Inflammatory macrophage (primary cell): ENCODE measurements around the gene LIMA1.
"Not testable (repeated sequence)": the region's sequence is repeated elsewhere in the genome, so short reads cannot be mapped to it uniquely, and the experiment has no call there.

ENCODE experiments used
- DNase-seq, 2 donors: peaks; one replicate each; pipeline ENCODE4 v3.0.0-alpha.2; 2020 to 2022

The LIMA1 gene

GRCh38 chr12:50185301-50185895 lies 97.9 kb downstream of the LIMA1 start:
- no peak for DNase-seq

- no peak for DNase-seq
These were observed 99.1 kb downstream of the LIMA1 start for GRCh38 chr12:50184261-50184660.

- no peak for DNase-seq
These were observed 100.9 kb downstream of the LIMA1 start for GRCh38 chr12:50182461-50182860.

- DNase-seq: no peak
These were observed 101.6 kb downstream of the LIMA1 start for GRCh38 chr12:50181691-50182090.

GRCh38 chr12:50175716-50176026 lies 107.6 kb downstream of the LIMA1 start:
- no peak for DNase-seq

- DNase-seq: peak; percentile 61 to 66
These were observed 108.2 kb downstream of the LIMA1 start for GRCh38 chr12:50174971-50175715.

GRCh38 chr12:50167049-50167828 lies 116.1 kb downstream of the LIMA1 start, which contains the start of gene CERS5:
TSS of gene CERS5 (minus strand) at chr12:50167369. CDS start at chr12:50167297, 72 bp downstream.
- DNase-seq: peak; percentile 98 to 99

- peak; percentile 42 to 70 for DNase-seq
These were observed 116.6 kb downstream of the LIMA1 start for GRCh38 chr12:50166799-50167048.

GRCh38 chr12:50164963-50165362 lies 118.4 kb downstream of the LIMA1 start:
- no peak for DNase-seq

GRCh38 chr12:50162230-50162629 lies 121.1 kb downstream of the LIMA1 start:
- peak in 1 of 2 donors; percentile 3 for DNase-seq

GRCh38 chr12:50160643-50161042 lies 122.7 kb downstream of the LIMA1 start:
- DNase-seq: no peak

- no peak for DNase-seq
These were observed 126.1 kb downstream of the LIMA1 start for GRCh38 chr12:50157259-50157658.

GRCh38 chr12:50156641-50157040 lies 126.7 kb downstream of the LIMA1 start:
- no peak for DNase-seq

- not testable (repeated sequence) for DNase-seq
These were observed 128.4 kb downstream of the LIMA1 start for GRCh38 chr12:50154947-50155346.

GRCh38 chr12:50151047-50151687 lies 132.2 kb downstream of the LIMA1 start:
- no peak for DNase-seq

GRCh38 chr12:50149311-50149710 lies 134.0 kb downstream of the LIMA1 start:
- DNase-seq: no peak

GRCh38 chr12:50148011-50148410 lies 135.3 kb downstream of the LIMA1 start:
- not testable (repeated sequence) for DNase-seq

- DNase-seq: no peak
These were observed 136.0 kb downstream of the LIMA1 start for GRCh38 chr12:50147281-50147680.

- DNase-seq: no peak
These were observed 137.9 kb downstream of the LIMA1 start for GRCh38 chr12:50145439-50145838.

GRCh38 chr12:50142993-50143392 lies 140.3 kb downstream of the LIMA1 start:
- DNase-seq: no peak

- DNase-seq: peak; percentile 35 to 40
These were observed 150.7 kb downstream of the LIMA1 start for GRCh38 chr12:50132505-50133135.

- peak in 1 of 2 donors; percentile 76 for DNase-seq
These were observed 154.0 kb downstream of the LIMA1 start for GRCh38 chr12:50129290-50129689.

- DNase-seq: no peak
These were observed 155.8 kb downstream of the LIMA1 start for GRCh38 chr12:50127546-50127945.
